Measurements from ENCODE around the gene SORL1.

The SORL1 gene

DNA sequence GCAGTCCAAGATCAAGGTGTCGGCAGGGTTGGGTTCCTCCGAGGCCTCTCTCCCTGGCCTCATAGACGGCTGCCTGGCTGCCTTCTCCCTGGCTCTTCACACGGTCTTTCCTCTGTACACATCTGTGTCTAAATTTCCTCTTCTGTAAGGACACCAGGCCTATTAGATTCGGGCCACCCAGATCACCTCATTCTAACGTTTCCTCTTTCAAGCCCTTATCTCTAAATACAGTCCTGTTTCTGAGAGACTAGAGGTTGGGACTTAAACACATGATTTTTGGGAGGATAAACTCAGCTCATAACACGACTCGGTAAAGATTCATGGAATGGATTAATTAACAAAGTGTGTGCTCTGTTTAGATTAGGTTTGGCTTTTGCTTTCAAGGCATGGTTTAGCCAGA, 136.6 kb downstream of the SORL1 start:
- DNase-seq: no peak

DNA sequence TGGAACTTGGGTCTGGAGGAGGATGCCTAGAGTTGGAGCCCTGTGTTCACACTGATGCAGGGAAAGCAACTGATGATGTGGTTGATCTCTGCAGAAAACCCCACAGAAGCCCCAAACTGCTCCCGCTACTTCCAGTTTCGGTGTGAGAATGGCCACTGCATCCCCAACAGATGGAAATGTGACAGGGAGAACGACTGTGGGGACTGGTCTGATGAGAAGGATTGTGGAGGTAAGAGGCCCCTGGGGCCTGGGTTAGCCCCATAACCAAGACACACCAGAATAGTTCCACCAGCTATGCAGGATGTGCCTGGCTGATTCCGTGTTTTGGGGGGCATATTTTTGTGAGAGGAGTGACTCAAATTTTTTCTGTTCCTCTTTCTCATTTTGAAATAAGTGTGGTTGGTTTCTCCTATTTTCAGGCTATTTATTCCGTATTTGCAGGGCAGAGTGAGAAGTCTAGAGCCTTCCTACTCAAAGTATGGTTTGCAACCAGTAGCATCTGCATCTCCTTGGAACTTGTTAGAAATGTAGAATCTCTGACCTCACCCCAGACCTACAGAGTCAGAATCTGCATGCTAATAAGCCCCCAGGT, 137.9 kb downstream of the SORL1 start:
- DNase-seq: no peak

DNA sequence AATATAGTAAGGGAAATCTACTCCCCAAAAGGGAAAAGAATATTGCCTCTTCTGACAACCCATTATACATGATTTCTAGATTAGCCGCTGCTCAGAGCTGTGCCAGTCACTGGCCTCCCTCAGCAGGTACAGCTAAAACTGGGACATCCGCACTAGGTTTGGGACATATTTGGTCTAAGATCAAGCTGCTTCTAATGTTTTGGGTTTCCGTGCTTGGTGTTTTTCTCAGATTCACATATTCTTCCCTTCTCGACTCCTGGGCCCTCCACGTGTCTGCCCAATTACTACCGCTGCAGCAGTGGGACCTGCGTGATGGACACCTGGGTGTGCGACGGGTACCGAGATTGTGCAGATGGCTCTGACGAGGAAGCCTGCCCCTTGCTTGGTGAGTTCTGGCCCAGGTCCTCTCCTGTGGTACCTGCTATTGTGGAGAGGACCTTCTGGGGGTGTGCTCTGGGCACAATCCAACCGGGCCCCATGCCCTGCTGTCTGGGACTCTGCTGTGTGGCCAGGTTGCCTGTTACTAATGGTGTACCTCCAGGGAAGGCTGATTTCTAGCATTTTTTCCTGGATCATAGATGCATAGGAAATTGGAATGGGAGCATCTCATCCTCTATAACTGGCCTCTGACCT, 138.8 kb downstream of the SORL1 start:
- no peak for DNase-seq

DNA sequence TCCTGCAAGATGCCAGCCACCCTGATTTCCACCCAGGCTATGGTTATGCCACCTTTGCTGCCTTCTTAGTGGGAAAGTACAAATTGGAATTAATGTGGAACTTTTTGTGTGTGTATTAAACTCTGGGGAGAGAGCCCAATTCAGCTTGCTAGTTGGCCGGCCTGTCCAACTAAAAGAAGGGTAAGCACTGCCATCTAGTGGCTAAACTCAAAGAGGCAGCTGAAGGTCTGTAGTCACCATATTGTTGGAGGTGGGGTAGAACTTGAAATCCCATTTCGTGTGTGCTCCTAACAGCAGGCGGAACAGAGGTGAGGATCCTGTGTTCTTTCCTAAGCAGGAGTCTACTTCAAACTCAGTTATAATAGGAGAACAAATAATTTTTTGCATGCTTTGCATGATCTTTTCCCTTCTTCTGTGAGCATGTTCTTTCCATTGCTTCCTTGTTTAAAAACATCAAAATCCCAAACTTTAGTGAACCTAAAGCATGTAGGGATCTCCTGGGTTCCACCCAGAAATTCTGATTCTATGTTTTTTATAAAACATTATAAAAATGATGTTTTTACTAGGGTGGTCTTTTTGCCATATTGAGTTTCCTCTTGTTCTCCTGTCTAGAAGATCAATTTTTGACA, 139.4 kb downstream of the SORL1 start:
- DNase-seq: peak; percentile 77

DNA sequence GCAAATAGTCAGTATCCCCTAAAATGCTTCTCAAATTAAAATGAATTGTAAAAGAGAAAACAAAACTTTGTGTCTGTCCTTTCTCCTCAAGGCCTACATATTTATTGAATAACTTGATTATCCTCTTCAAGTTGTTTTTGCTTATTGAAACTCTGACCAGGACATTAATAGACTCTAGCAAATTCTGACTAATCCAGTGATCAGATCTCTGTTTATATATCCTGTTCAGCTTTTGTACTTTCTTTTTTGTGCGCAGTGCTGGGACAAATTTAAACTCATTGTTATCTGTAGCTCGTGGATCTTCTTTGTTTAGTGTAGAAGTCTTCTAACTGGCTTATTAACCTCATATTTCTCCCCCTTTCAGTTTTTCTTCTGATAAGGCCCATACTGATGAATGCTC, 140.6 kb downstream of the SORL1 start:
- DNase-seq: no peak

DNA sequence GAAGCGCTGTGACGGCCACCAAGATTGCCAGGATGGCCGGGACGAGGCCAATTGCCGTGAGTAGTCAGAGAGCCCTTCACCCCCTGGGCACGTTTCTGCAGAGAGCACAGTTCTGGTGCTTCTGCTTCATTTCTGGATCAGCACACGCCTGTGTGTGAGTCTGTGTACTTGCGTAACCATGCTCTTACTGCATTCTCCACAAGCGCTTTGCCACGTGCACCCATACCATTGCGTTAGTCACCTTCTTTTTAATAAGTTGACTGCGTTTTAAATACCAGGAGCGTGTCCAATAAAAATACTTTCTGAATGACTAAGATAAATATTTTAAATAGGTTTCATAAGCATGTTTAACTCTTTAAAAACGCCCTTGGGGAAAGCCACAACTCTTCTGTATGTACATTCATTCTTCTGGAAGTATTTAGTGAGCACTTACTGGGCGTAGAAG, 143.6 kb downstream of the SORL1 start:
- peak; percentile 99 for DNase-seq

- peak; percentile 43 for DNase-seq
These were observed 144.4 kb downstream of the SORL1 start for GRCh38 chr11:121596195-121597155.

- no peak for DNase-seq
These were observed 151.2 kb downstream of the SORL1 start for GRCh38 chr11:121603316-121603715.

DNA sequence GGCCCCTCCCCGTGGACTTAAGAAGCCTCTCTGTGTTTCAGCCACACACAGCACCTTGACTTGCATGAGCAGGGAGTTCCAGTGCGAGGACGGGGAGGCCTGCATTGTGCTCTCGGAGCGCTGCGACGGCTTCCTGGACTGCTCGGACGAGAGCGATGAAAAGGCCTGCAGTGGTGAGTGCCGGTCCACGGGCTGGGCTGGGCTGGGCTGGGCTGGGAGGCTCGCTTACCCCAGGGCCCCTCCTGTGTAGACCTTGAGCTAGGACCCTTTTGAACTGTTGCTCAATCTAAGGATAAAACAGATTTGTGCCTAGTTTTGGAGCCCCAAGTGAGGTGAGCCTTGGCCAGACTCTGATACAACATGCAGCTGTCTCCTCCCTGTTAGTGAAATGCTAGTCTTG, 152.0 kb downstream of the SORL1 start:
- DNase-seq: no peak

DNA sequence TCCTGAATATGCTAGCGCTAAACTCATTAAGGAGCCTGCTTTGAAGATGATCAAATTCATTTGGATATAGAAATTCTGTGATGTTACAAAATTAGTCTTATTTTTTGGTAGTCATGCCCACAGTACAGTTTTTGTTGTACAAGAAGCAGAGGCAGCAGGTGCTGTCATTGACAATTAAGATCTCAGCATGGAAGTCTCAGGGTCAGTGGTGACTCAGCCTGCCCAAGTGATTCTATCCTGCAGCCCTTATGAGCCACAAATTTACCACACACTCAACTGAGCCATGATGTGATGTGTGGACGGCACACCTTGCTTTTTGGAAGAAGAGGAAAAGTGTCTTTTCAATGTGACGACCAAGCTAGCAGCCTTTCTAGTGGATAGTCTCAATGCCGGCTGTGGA, 154.2 kb downstream of the SORL1 start:
- no peak for DNase-seq

DNA sequence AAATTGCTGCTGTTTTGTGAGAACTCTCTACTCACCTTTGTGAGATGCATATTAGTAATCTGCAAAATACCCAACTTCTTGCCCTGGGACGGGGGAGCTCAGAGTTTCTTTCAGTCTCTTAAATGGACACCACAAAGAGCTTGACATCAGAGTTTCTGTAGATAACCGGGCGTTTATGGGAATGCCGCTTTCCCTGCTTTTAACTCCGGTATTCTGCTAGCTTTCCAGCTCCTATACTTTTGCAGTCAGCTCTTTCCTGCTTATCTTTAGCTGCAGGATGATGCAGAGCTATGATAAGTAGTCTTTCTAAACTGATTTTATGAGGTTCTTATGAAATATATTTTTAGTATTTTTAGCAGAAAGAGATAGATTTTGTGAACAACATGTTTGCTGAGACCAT, 155.2 kb downstream of the SORL1 start:
- DNase-seq: no peak

DNA sequence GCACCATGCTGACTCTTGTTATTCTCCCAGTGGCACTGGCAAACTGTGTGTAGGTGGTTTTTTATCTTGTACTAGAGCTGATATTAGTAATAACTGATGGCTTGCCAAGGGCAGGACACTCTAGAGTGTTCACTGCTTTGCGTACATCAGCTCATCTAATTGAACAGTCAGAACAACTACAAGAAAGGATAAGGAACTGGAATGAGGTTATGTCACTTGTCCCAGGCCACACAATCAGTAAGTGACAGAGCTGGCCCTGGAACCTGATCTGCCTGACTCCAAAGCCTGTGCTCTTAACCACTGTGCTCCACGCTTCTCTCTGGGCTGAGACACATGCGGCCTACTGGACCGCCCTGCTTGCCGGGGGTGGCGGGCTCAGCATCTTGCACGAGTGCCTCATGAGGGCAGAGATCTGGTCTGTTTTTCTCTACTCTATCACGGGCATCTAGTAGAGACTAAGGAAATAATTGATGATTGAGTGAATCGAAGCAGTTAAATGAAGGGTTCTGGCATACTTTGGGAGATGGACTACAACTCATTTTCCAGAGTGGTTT, 156.5 kb downstream of the SORL1 start:
- DNase-seq: no peak

DNA sequence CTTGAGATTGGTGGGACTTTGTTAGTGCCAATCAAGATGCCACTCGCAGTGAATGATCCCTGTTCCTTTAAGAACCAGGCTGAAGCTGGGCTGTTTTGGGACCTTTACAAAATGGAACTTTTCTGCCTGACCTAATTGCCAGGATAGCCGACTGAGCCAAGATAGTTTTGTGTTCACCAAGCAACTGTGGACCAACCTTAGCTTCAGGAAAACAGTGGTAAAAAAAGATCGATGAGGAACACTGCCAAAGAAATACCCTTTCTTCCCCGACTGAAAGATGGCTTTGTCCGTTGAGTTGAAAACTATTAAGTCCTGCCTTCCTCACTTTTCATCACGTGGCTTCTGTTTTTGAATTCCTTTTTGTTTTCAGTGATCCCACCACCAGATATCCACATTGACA, 158.6 kb downstream of the SORL1 start:
- DNase-seq: no peak

GRCh38 chr11:121611242-121611641, 159.1 kb downstream of the SORL1 start:
- no peak for DNase-seq

- DNase-seq: no peak
These were observed 161.6 kb downstream of the SORL1 start for GRCh38 chr11:121613724-121614123.

- no peak for DNase-seq
These were observed 162.6 kb downstream of the SORL1 start for GRCh38 chr11:121614636-121615240.

GRCh38 chr11:121615501-121615900, 163.4 kb downstream of the SORL1 start:
- DNase-seq: peak; percentile 46

DNA sequence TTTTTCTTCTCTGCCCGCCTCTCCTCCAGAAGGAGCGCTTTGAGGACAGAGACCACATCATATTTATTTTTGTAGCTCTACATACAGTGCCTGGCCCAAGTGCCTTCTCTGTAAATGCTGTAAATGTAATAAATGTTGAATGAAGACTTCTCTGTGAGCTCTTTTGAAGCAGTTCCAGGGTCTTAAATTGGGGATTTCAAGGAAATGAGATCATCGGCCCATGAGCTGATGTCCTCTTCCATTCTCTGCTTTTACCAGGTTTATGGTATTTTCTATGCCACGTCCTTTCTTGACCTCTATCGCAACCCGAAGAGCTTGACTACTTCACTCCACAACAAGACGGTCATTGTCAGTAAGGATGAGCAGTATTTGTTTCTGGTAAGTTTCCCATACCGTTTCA, 166.4 kb downstream of the SORL1 start:
- peak; percentile 43 for DNase-seq

- DNase-seq: no peak
These were observed 173.8 kb downstream of the SORL1 start for GRCh38 chr11:121625777-121626506.

GRCh38 chr11:121626507-121626875, 174.4 kb downstream of the SORL1 start:
- DNase-seq: no peak

GRCh38 chr11:121626980-121627379, 174.9 kb downstream of the SORL1 start:
- DNase-seq: no peak

GRCh38 chr11:121630041-121630440, 177.9 kb downstream of the SORL1 start:
- peak; percentile 78 for DNase-seq

Measured in EL (cell line).